A549 treated with DMSO at 1 μM for 4 hours (cell line): Measurements from ENCODE around the gene DAAM1. TPM values are rescaled to one million over a fixed set of nuclear protein-coding genes. Genes with fewer than 3 reads are reported as not detected.

Source experiments
- total RNA-seq: library from RNA; stranded (reverse); fragments of 200-300 nt; extraction: Qiagen RNA extraction; gene quantifications from 5 replicates; pipeline ENCODE4 v1.2.3, GENCODE V29; 2022; ENCODE audit warnings: low read depth

DAAM1 gene
- 8.7 to 15.9 TPM (median 15.7 TPM) in 5 replicates for total RNA-seq

GRCh38 chr14:59188461-59189090 is at the start of gene DAAM1:
Gene DAAM1, plus strand, starts transcription at chr14:59188667. Its CDS starts 74,811 bp downstream, at chr14:59263478.

